Fibroblast of lung (primary cell): Measurements from ENCODE around the gene MYL11. TPM values are rescaled to one million over a fixed set of nuclear protein-coding genes. Genes with fewer than 3 reads are reported as not detected.

Source experiments
- DNase-seq, 2 donors: peaks; one replicate each; pipeline versions ENCODE4 v3.0.0 to v3.0.0-alpha.2; 2010; ENCODE audit warnings: low read depth in 2 of 2
- H2AFZ ChIP-seq: 2 replicates; pipeline ENCODE4 v1.5.1; 2012; ENCODE audit warnings: low read length, control low read depth, inconsistent platforms
- H3K27ac ChIP-seq: 2 replicates; pipeline ENCODE4 v1.5.1; 2011; ENCODE audit warnings: low read length, control low read depth; ENCODE audit not compliant: insufficient read depth
- H3K27me3 ChIP-seq: 2 replicates; pipeline ENCODE4 v1.5.1; 2011; ENCODE audit warnings: mild to moderate bottlenecking, low read length; ENCODE audit not compliant: control insufficient read depth, insufficient read depth
- H3K36me3 ChIP-seq: 2 replicates; pipeline ENCODE4 v1.5.1; 2011; ENCODE audit warnings: low read length; ENCODE audit not compliant: control insufficient read depth, insufficient read depth
- H3K4me1 ChIP-seq: 2 replicates; pipeline ENCODE4 v1.5.1; 2011; ENCODE audit warnings: low read length; ENCODE audit not compliant: control insufficient read depth, insufficient read depth; ENCODE audit errors: extremely low read depth
- H3K4me2 ChIP-seq: 2 replicates; pipeline ENCODE4 v1.5.1; 2011; ENCODE audit warnings: low read length, control low read depth; ENCODE audit not compliant: insufficient read depth; ENCODE audit errors: extremely low read depth
- H3K4me3 ChIP-seq, 4 experiments: fragments of 200-600 bp in 1 of 4; sonication (generic) in 1 of 4; replicated peaks in 1 of 4; 2 replicates each; pipeline ENCODE4 v1.5.1; 2011 to 2016; ENCODE audit warnings: low read length in 4 of 4, low read depth in 3 of 4, mild to moderate bottlenecking in 3 of 4, control low read depth in 2 of 4, inconsistent platforms in 1 of 4, mixed read lengths in 1 of 4; ENCODE audit not compliant: insufficient read depth in 1 of 4; ENCODE audit errors: control extremely low read depth in 1 of 4
- H3K79me2 ChIP-seq: 2 replicates; pipeline ENCODE4 v1.5.1; 2012; ENCODE audit warnings: mild to moderate bottlenecking, low read length, inconsistent platforms; ENCODE audit not compliant: control insufficient read depth, insufficient read depth
- H3K9ac ChIP-seq: 2 replicates; pipeline ENCODE4 v1.5.1; 2011; ENCODE audit warnings: mild to moderate bottlenecking, low read length, control low read depth; ENCODE audit not compliant: insufficient read depth
- H3K9me3 ChIP-seq: 2 replicates; pipeline ENCODE4 v1.5.1; 2012; ENCODE audit warnings: low read depth, low read length; ENCODE audit not compliant: control insufficient read depth, insufficient read depth
- H4K20me1 ChIP-seq: 2 replicates; pipeline ENCODE4 v1.5.1; 2011; ENCODE audit warnings: low read length; ENCODE audit not compliant: control insufficient read depth, insufficient read depth; ENCODE audit errors: extremely low read depth
- CTCF ChIP-seq, 2 donors: IDR thresholded peaks in 1 of 2; conservative IDR thresholded peaks in 1 of 2; 1 replicate in 1 of 2; 2 replicates in 1 of 2; pipeline ENCODE4 v1.5.1; 2011 to 2012; ENCODE audit warnings: low read length in 2 of 2, control low read depth in 1 of 2, inconsistent platforms in 1 of 2, low read depth in 1 of 2, mild to moderate bottlenecking in 1 of 2
- EZH2 ChIP-seq: IDR thresholded peaks from 2 replicates; pipeline ENCODE4 v1.5.1; 2012; ENCODE audit warnings: low read length, control low read depth, mild to moderate bottlenecking; ENCODE audit errors: missing control alignments
- polyA plus RNA-seq, 2 donors: library from polyadenylated mRNA; depleted of rRNA in 1 of 2; stranded (reverse) in 1 of 2; unstranded in 1 of 2; fragments of >200 nt; gene quantifications; 2 replicates each; pipeline ENCODE4 v1.2.1, GENCODE V29; 2011 to 2012; ENCODE audit warnings: missing spikeins in 1 of 2
- total RNA-seq: library from RNA; depleted of rRNA; stranded (reverse); fragments of >200 nt; gene quantifications from 2 replicates; pipeline ENCODE4 v1.2.1, GENCODE V29; 2014

The MYL11 gene
- total and polyA plus RNA-seq, 2 donors (not counting 1 experiment from before 2014, with no cell fraction given), result 0.45 TPM; not detected in 1

- TF ChIP-seq CTCF (conservative IDR thresholded peaks at IDR 0.05 in 1 of 2, IDR thresholded peaks at IDR 0.05 in 1 of 2; ENCODE audit: low read depth in 1 of 2, low read length in 2 of 2) (no peak), EZH2 (no peak)
- peaks cover 18% of the 10 kb centered on the region for H3K36me3 ChIP-seq
- no peak overlapping the region for H2AFZ ChIP-seq
- no peaks in the 10 kb centered on the region for H3K9me3 ChIP-seq
- no peak overlapping the region for H3K4me3 ChIP-seq
- peaks cover 17% of the 10 kb centered on the region for H3K4me1 ChIP-seq
- H3K9ac ChIP-seq, result no peak overlapping the region
- no peak overlapping the region for H3K27ac ChIP-seq
- H4K20me1 ChIP-seq, result no peaks in the 10 kb centered on the region
- H3K4me2 ChIP-seq, result no peak overlapping the region
- no peaks in the 10 kb centered on the region for H3K27me3 ChIP-seq
- peaks cover 40% of the 10 kb centered on the region for H3K79me2 ChIP-seq
- DNase-seq, result no peak
Observed at GRCh38 chr16:30358577-30358936, 16.0 kb upstream of the MYL11 start.

GRCh38 chr16:30358990-30359870 is 15.4 kb upstream of the MYL11 start:
- DNase-seq, result no peak
- H3K27me3 ChIP-seq, result no peaks in the 10 kb centered on the region
- H3K4me3 ChIP-seq, result no peak overlapping the region
- H3K9ac ChIP-seq, result no peak overlapping the region
- no peak overlapping the region for H2AFZ ChIP-seq
- peaks cover 37% of the 10 kb centered on the region for H3K79me2 ChIP-seq
- no peaks in the 10 kb centered on the region for H4K20me1 ChIP-seq
- H3K36me3 ChIP-seq, result peaks cover 16% of the 10 kb centered on the region
- no peak overlapping the region for H3K27ac ChIP-seq
- H3K9me3 ChIP-seq, result no peaks in the 10 kb centered on the region
- TF ChIP-seq EZH2 (no peak), CTCF (conservative IDR thresholded peaks at IDR 0.05 in 1 of 2, IDR thresholded peaks at IDR 0.05 in 1 of 2; ENCODE audit: low read depth in 1 of 2, low read length in 2 of 2) (no peak)
- no peak overlapping the region for H3K4me2 ChIP-seq
- peaks cover 12% of the 10 kb centered on the region for H3K4me1 ChIP-seq

- DNase-seq, result no peak
Observed at GRCh38 chr16:30359871-30360170, 14.8 kb upstream of the MYL11 start.

More at GRCh38 chr16:30359871-30360170, 14.8 kb upstream of the MYL11 start:
- Histone ChIP-seq H3K4me1 (peaks cover 12% of the 10 kb centered on the region), H3K4me2 (no peak overlapping the region), H4K20me1 (no peaks in the 10 kb centered on the region), H3K36me3 (peaks cover 16% of the 10 kb centered on the region), H3K79me2 (peaks cover 37% of the 10 kb centered on the region), H3K9me3 (no peaks in the 10 kb centered on the region), H3K27ac (no peak overlapping the region), H2AFZ (no peak overlapping the region), H3K4me3 (no peak overlapping the region), H3K27me3 (no peaks in the 10 kb centered on the region), H3K9ac (no peak overlapping the region)
- TF ChIP-seq CTCF (conservative IDR thresholded peaks at IDR 0.05 in 1 of 2, IDR thresholded peaks at IDR 0.05 in 1 of 2; ENCODE audit: low read depth in 1 of 2, low read length in 2 of 2) (no peak), EZH2 (no peak)
